GM23338 (cell line): ENCODE measurements around the gene TRIM71.

Source experiments
- CTCF ChIP-seq, 2 experiments: fragments of 200-600 bp in 1 of 2; sonication (generic) in 1 of 2; conservative IDR thresholded peaks; 2 replicates each; pipeline versions ENCODE4 v1.5.1 to v1.6.1; 2016 to 2017; ENCODE audit warnings: antibody characterized with exemption in 2 of 2, low read depth in 2 of 2, mild to moderate bottlenecking in 2 of 2, moderate library complexity in 1 of 2
- EZH2 ChIP-seq: fragments of 200-600 bp; sonication (generic); IDR thresholded peaks from one replicate; pipeline ENCODE4 v1.8.0; 2017; ENCODE audit warnings: antibody characterized with exemption, mild to moderate bottlenecking, low read depth; ENCODE audit not compliant: unreplicated experiment
- JUNB ChIP-seq: IDR thresholded peaks from one replicate; pipeline ENCODE4 v1.6.1; 2016; ENCODE audit warnings: antibody characterized with exemption; ENCODE audit not compliant: unreplicated experiment
- POLR2AphosphoS5 ChIP-seq: IDR thresholded peaks from 2 replicates; pipeline ENCODE4 v1.6.1; 2016; ENCODE audit warnings: antibody characterized with exemption, low read depth
- REST ChIP-seq: IDR thresholded peaks from one replicate; pipeline ENCODE4 v1.6.1; 2018; ENCODE audit warnings: antibody characterized with exemption; ENCODE audit not compliant: unreplicated experiment
- ZNF114 ChIP-seq: fragments of 250-450 bp; sonication (Bioruptor Pico); IDR thresholded peaks from 2 replicates; pipeline ENCODE4 v1.5.0; 2020; ENCODE audit warnings: mild to moderate bottlenecking, moderate library complexity

GRCh38 chr3:32861681-32862080, 43.9 kb downstream of the TRIM71 start:
- TF ChIP-seq REST: no peak
- TF ChIP-seq CTCF (conservative IDR thresholded peaks at IDR 0.05; ENCODE audit: low read depth in 2 of 2): no peak
- TF ChIP-seq EZH2: no peak
- TF ChIP-seq JUNB: no peak
- no peak for TF ChIP-seq ZNF114 (CRISPR knock-in tag)
- no peak for TF ChIP-seq POLR2AphosphoS5
